Activated CD8-positive, alpha-beta T cell treated with anti-CD3 and anti-CD28 coated beads, Interleukin-2, amount 10 ng/mL, durations not matched to agents 7 days and 5 days (primary cell): ENCODE measurements around the gene DACT2. TPM values are rescaled to one million over a fixed set of nuclear protein-coding genes. Genes with fewer than 3 reads are reported as not detected.

Experiments
- ATAC-seq: fragments of 150-1000 bp; cut with Tn5 transposase; one replicate; pipeline ENCODE4 v1.10.0; 2021; ENCODE audit warnings: moderate library complexity
- CTCF ChIA-PET: fragments of 350-600 bp; sonication (Branson Sonifier 250); formaldehyde crosslinking; loops from one replicate; lab custom pipeline; 2021; ENCODE audit warnings: antibody characterized with exemption; lab: Charles Lee
- POLR2A ChIA-PET: fragments of 350-600 bp; sonication (Branson Sonifier 250); formaldehyde crosslinking; loops from one replicate; lab custom pipeline; 2021; ENCODE audit warnings: antibody characterized with exemption; lab: Charles Lee
- DNase-seq: peaks from one replicate; pipeline ENCODE4 v3.0.0-alpha.2; 2020
- H3K27ac Mint-ChIP-seq: one replicate; pipeline ENCODE4 v1.8.0; 2021; ENCODE audit warnings: mild to moderate bottlenecking, mixed read lengths
- H3K27me3 Mint-ChIP-seq: one replicate; pipeline ENCODE4 v1.8.0; 2021; ENCODE audit warnings: low read depth, mixed read lengths
- H3K36me3 Mint-ChIP-seq: one replicate; pipeline ENCODE4 v1.8.0; 2021; ENCODE audit warnings: low read depth, mixed read lengths
- H3K4me1 Mint-ChIP-seq: one replicate; pipeline ENCODE4 v1.8.0; 2021; ENCODE audit warnings: low read depth, mixed read lengths
- H3K4me3 Mint-ChIP-seq: one replicate; pipeline ENCODE4 v1.8.0; 2021; ENCODE audit warnings: mild to moderate bottlenecking, mixed read lengths
- H3K9me3 Mint-ChIP-seq: one replicate; pipeline ENCODE4 v1.8.0; 2022; ENCODE audit warnings: mixed read lengths; ENCODE audit not compliant: insufficient read depth
- total RNA-seq, 2 experiments: library from RNA; stranded (reverse); gene quantifications; one replicate each; pipeline ENCODE4 v1.2.3, GENCODE V29; 2021

Gene DACT2
- total RNA-seq, 2 experiments from 2014 or later: not detected

- H3K36me3 Mint-ChIP-seq: no peaks in the 10 kb centered on the region
- H3K27ac Mint-ChIP-seq: no peak overlapping the region
- DNase-seq (no peak), ATAC-seq (no peak)
- H3K4me1 Mint-ChIP-seq: no peaks in the 10 kb centered on the region
- POLR2A ChIA-PET: no interaction called here
- H3K4me3 Mint-ChIP-seq: no peak overlapping the region
- H3K9me3 Mint-ChIP-seq: no peaks in the 10 kb centered on the region
- CTCF ChIA-PET: no interaction called here
- H3K27me3 Mint-ChIP-seq: peaks cover 6% of the 10 kb centered on the region
These were observed 14.4 kb downstream of the DACT2 start for GRCh38 chr6:168305096-168305749.

- no peak for ATAC-seq
- Mint-ChIP-seq H3K4me3 (no peak overlapping the region), H3K36me3 (no peaks in the 10 kb centered on the region), H3K27ac (no peak overlapping the region), H3K27me3 (peaks cover 6% of the 10 kb centered on the region), H3K4me1 (no peaks in the 10 kb centered on the region), H3K9me3 (no peaks in the 10 kb centered on the region)
- no peak for DNase-seq
- ChIA-PET CTCF (no interaction called here), POLR2A (no interaction called here)
These were observed 14.9 kb downstream of the DACT2 start for GRCh38 chr6:168304752-168305015.

- ChIA-PET CTCF (no interaction called here), POLR2A (no interaction called here)
- no peaks in the 10 kb centered on the region for H3K36me3 Mint-ChIP-seq
- DNase-seq: no peak
- H3K4me3 Mint-ChIP-seq: no peak overlapping the region
- no peaks in the 10 kb centered on the region for H3K4me1 Mint-ChIP-seq
- no peak for ATAC-seq
- no peaks in the 10 kb centered on the region for H3K9me3 Mint-ChIP-seq
- no peak overlapping the region for H3K27ac Mint-ChIP-seq
- peaks cover 6% of the 10 kb centered on the region for H3K27me3 Mint-ChIP-seq
These were observed 15.4 kb downstream of the DACT2 start for GRCh38 chr6:168303982-168304751.

- POLR2A ChIA-PET: no interaction called here
These were observed 17.0 kb downstream of the DACT2 start for GRCh38 chr6:168302534-168302933.

GRCh38 chr6:168301648-168302398 lies 17.8 kb downstream of the DACT2 start:
- ChIA-PET CTCF (no interaction called here), POLR2A (no interaction called here)
- DNase-seq: no peak
- H3K9me3 Mint-ChIP-seq: no peaks in the 10 kb centered on the region
- H3K4me1 Mint-ChIP-seq: no peaks in the 10 kb centered on the region
- ATAC-seq: no peak
- H3K4me3 Mint-ChIP-seq: no peak overlapping the region
- peaks cover 6% of the 10 kb centered on the region for H3K27me3 Mint-ChIP-seq
- H3K27ac Mint-ChIP-seq: no peak overlapping the region
- no peaks in the 10 kb centered on the region for H3K36me3 Mint-ChIP-seq

More at GRCh38 chr6:168302534-168302933, 17.0 kb downstream of the DACT2 start:
- H3K27ac Mint-ChIP-seq: no peak overlapping the region
- CTCF ChIA-PET: no interaction called here
- H3K4me3 Mint-ChIP-seq: no peak overlapping the region
- no peaks in the 10 kb centered on the region for H3K36me3 Mint-ChIP-seq
- peaks cover 6% of the 10 kb centered on the region for H3K27me3 Mint-ChIP-seq
- H3K9me3 Mint-ChIP-seq: no peaks in the 10 kb centered on the region
- DNase-seq (no peak), ATAC-seq (no peak)
- H3K4me1 Mint-ChIP-seq: no peaks in the 10 kb centered on the region

GRCh38 chr6:168300975-168301647 lies 18.5 kb downstream of the DACT2 start:
- DNase-seq: no peak
- Mint-ChIP-seq H3K4me1 (no peaks in the 10 kb centered on the region), H3K9me3 (no peaks in the 10 kb centered on the region), H3K36me3 (no peaks in the 10 kb centered on the region), H3K27ac (no peak overlapping the region), H3K4me3 (no peak overlapping the region), H3K27me3 (peaks cover 6% of the 10 kb centered on the region)
- POLR2A ChIA-PET: no interaction called here
- no peak for ATAC-seq
- CTCF ChIA-PET: no interaction called here

- Mint-ChIP-seq H3K9me3 (no peaks in the 10 kb centered on the region), H3K27me3 (peaks cover 6% of the 10 kb centered on the region), H3K36me3 (no peaks in the 10 kb centered on the region), H3K4me1 (no peaks in the 10 kb centered on the region), H3K27ac (no peak overlapping the region), H3K4me3 (no peak overlapping the region)
- ChIA-PET CTCF (no interaction called here), POLR2A (no interaction called here)
- DNase-seq (no peak), ATAC-seq (no peak)
These were observed 19.8 kb downstream of the DACT2 start for GRCh38 chr6:168299541-168300511.

GRCh38 chr6:168297643-168298042 lies 21.9 kb downstream of the DACT2 start:
- H3K36me3 Mint-ChIP-seq: no peaks in the 10 kb centered on the region
- ATAC-seq (no peak), DNase-seq (no peak)
- H3K27ac Mint-ChIP-seq: no peak overlapping the region
- H3K4me1 Mint-ChIP-seq: no peaks in the 10 kb centered on the region
- H3K9me3 Mint-ChIP-seq: no peaks in the 10 kb centered on the region
- POLR2A ChIA-PET: no interaction called here
- peaks cover 6% of the 10 kb centered on the region for H3K27me3 Mint-ChIP-seq
- no peak overlapping the region for H3K4me3 Mint-ChIP-seq
- CTCF ChIA-PET: no interaction called here

- Mint-ChIP-seq H3K36me3 (no peaks in the 10 kb centered on the region), H3K4me1 (no peaks in the 10 kb centered on the region), H3K27me3 (no peaks in the 10 kb centered on the region), H3K27ac (no peak overlapping the region), H3K4me3 (no peak overlapping the region), H3K9me3 (no peaks in the 10 kb centered on the region)
- DNase-seq (no peak), ATAC-seq (no peak)
- CTCF ChIA-PET: no interaction called here
- POLR2A ChIA-PET: no interaction called here
These were observed 24.7 kb downstream of the DACT2 start for GRCh38 chr6:168294901-168295300.

- ChIA-PET POLR2A (no interaction called here), CTCF (no interaction called here)
- no peaks in the 10 kb centered on the region for H3K36me3 Mint-ChIP-seq
- no peaks in the 10 kb centered on the region for H3K9me3 Mint-ChIP-seq
- H3K4me3 Mint-ChIP-seq: no peak overlapping the region
- no peak for ATAC-seq
- no peak overlapping the region for H3K27ac Mint-ChIP-seq
- H3K4me1 Mint-ChIP-seq: no peaks in the 10 kb centered on the region
- no peaks in the 10 kb centered on the region for H3K27me3 Mint-ChIP-seq
- DNase-seq: no peak
These were observed 25.7 kb downstream of the DACT2 start for GRCh38 chr6:168293636-168294530.
